GM10847 (cell line): ENCODE measurements around the gene SENP1.

Source experiments
- POLR2A ChIP-seq: IDR thresholded peaks from 2 replicates; pipeline ENCODE4 v1.6.1; 2011; ENCODE audit not compliant: insufficient read length; ENCODE audit errors: extremely low read depth

SENP1 gene

DNA sequence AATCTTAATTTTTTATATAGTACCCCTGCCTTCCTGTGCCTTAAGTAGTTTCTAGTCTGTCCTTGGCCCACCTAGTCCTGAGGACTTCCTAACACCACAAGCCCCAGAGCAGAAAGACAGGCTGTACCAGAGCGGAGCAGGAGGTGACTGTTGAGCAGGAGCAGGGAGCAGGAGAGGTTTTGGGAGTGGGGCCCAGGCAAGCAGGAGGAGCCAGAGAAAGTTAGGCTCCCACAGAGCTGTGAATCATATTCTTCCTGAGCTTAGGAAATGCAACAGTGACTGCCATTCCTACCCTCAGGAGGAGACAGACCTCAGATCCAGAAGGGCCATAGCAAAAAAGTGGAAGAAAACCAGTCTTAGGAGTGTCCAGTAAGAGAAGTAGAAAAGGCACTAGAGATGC lies 73.3 kb downstream of the SENP1 start:
- no peak for TF ChIP-seq POLR2A

- TF ChIP-seq POLR2A = no peak
These were observed 74.5 kb downstream of the SENP1 start for GRCh38 chr12:48031135-48031960.

GRCh38 chr12:48030173-48030650 lies 75.7 kb downstream of the SENP1 start:
- no peak for TF ChIP-seq POLR2A

GRCh38 chr12:48029491-48030172 lies 76.2 kb downstream of the SENP1 start:
- no peak for TF ChIP-seq POLR2A

GRCh38 chr12:48028541-48029431 lies 77.1 kb downstream of the SENP1 start:
- no peak for TF ChIP-seq POLR2A

DNA sequence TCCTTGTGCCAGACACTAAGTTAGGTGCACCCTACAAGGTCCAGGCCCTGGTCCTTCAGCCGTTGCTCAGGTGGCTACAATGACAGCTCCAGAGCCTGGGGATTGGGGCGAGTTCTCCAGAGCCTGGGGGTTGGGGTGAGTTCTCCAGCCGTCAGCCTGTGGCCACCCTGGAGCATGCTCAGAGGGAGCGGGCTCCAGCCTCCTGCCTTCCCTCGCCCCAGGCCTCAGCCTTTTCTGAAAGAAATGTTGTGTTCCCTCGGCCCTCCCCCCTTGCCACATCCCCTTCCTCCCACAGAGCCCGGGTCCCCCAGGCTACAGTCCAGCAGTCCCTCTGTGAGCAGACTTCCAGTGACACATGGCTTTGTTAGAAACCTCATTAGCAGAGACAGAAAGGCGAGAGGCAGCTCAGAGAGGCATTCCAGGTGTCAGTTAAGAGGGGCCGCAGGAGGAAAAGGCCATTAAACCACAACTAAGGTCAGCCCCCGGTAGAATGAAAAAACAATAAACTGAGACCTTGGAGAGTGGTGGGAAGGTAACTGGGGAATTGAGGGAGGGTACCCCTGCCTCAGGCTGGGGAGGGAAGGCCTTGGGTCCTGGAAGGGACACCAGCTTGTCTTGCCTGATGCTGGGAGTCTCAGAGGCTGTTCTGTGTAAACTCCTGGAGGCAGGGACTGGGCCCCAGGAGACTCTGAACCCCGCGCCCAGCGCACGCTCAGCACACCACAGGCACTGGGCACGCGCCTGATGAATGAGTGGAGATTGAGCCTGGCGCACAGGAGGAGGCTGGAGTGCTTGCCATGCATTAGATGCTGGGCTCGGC lies 78.5 kb downstream of the SENP1 start:
- TF ChIP-seq POLR2A = no peak

GRCh38 chr12:48026060-48026827 lies 79.6 kb downstream of the SENP1 start:
- no peak for TF ChIP-seq POLR2A

DNA sequence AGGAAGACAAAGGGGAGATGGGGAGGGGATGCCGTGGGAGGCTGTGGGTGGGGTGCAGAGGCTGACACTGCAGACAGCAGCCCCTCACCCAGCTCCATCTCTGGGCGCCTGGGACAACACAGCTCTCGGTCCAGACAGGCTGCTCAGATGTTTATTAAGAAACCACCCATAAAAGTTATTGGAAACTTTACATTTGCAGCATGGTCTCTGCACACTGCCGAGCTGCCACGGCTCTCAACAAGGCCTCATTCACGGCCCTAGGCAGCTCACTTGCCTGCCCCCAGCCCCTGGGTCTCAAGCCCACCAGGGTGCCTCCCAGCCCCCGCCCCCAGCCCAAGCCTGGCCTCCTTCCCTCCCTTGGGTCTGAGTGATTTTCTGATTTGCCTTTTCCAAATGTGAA lies 80.6 kb downstream of the SENP1 start:
- no peak for TF ChIP-seq POLR2A

DNA sequence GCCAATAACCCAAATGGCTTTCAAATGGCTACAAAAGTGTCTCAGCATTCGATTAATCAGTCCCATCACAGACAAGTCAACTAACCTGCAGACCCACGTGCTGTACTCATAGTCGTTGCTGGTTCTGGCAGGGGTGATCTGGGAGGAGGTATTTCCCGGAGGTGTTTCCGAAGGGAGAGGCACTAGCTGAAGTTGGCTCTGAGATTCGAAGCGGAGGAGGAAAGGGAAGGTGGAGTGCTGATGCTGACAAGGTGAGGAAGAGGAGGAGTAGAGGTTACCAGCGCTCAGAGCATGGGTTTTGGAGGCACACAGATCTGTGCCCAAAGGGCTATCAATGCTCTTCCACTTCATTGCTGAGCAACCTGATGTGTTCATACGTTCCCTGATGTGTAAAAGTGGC lies 81.1 kb downstream of the SENP1 start:
- no peak for TF ChIP-seq POLR2A

GRCh38 chr12:48023386-48023785 lies 82.5 kb downstream of the SENP1 start:
- TF ChIP-seq POLR2A = no peak

- no peak for TF ChIP-seq POLR2A
These were observed 83.0 kb downstream of the SENP1 start for GRCh38 chr12:48022676-48023385.

GRCh38 chr12:48022180-48022521 lies 83.7 kb downstream of the SENP1 start:
- TF ChIP-seq POLR2A = no peak

DNA sequence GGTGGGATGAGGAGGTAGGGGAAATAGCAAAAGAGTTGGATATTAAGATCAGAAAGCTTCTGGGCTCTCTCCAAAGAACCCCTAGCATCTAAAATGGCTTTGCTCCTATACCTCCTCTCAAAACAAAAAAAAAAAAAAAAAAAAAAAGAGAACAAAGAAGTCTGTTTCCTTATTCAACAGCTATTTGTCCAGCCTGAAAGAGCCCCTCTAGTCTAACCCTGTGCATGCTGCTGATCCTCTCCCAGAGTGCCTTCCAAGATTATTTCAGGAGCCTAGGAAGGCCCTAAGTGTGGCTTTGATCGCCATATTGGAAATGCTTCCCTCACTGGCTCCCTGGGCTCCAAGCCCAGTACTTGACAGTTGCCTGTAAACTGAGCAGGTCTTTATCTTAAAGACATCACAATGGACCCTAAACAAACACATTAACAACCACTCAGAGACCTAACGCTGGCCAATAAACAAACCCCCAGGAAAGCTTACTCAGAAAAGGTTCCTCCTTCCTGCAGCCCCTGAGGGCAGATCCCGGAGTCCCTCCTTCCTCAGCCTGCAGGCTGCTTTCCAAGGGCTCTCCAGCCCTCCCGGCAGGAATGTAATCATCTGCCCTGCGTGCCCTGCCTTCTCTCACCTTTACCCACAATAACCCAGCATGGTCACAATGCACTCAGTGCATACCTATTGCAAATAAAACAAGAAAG lies 84.2 kb downstream of the SENP1 start:
- TF ChIP-seq POLR2A = no peak
